IPS-18c (cell line): ENCODE results near the gene ST3GAL3.

ENCODE experiments used
- H3K4me3 ChIP-seq: 2 replicates; pipeline ENCODE4 v1.7.0; 2013; ENCODE audit warnings: low read depth, mild to moderate bottlenecking, low read length, moderate library complexity; ENCODE audit not compliant: insufficient read depth
- H3K9me3 ChIP-seq: one replicate; pipeline ENCODE4 v1.6.1; 2013; ENCODE audit warnings: mild to moderate bottlenecking, low read length, moderate library complexity; ENCODE audit not compliant: control insufficient read depth, insufficient read depth

The ST3GAL3 gene

DNA sequence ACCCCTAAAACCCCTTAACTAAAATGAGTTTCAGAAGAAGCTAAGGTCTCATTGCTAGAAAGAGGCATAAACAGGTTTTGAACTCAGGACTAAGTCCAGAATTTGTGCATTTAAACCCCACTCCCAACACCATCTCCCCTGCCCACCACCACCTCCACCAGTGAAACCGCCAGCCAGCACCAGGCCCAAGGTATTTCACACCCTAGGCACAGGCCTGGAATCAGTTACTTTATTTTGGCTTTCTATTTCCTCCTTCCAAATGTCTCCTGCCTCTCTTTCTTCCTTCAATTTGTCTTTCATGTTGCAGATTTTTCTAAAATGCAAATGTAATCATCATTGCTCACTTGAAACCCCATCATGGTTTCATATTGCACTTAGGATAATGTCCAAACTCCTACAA is 237.5 kb downstream of the ST3GAL3 start:
- peaks cover 2% of the 10 kb centered on the region for H3K9me3 ChIP-seq
- no peak overlapping the region for H3K4me3 ChIP-seq

DNA sequence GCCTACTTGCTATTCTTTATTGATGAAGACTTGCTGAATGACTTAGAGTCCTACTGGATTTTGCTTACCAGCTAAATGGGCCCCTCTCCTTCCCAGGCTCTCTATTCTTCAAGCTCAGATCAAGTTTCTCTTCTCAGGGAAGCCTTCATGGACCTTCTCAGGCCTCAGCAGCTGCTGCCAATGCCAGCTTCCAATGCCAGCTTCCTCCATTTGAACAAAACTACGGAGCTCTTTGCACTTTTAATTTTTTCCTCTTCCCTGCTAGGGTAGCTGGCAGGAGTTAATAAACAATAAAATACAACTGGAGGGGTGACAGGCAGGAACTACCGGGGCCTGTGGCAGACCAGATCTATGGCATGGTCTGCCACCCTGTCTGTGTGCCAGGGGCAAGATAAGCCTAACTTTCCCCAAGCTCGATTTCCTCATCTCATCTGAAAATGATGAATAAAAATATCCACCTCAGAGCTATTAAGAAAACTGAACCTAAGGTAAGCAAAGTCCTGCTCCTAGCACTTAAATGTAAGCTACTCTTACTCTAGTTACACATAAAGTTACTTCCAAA is 238.4 kb downstream of the ST3GAL3 start:
- Histone ChIP-seq H3K9me3 (peaks cover 2% of the 10 kb centered on the region), H3K4me3 (peak overlapping the region; percentile 78; the same call in 1 of the 2 replicates)

DNA sequence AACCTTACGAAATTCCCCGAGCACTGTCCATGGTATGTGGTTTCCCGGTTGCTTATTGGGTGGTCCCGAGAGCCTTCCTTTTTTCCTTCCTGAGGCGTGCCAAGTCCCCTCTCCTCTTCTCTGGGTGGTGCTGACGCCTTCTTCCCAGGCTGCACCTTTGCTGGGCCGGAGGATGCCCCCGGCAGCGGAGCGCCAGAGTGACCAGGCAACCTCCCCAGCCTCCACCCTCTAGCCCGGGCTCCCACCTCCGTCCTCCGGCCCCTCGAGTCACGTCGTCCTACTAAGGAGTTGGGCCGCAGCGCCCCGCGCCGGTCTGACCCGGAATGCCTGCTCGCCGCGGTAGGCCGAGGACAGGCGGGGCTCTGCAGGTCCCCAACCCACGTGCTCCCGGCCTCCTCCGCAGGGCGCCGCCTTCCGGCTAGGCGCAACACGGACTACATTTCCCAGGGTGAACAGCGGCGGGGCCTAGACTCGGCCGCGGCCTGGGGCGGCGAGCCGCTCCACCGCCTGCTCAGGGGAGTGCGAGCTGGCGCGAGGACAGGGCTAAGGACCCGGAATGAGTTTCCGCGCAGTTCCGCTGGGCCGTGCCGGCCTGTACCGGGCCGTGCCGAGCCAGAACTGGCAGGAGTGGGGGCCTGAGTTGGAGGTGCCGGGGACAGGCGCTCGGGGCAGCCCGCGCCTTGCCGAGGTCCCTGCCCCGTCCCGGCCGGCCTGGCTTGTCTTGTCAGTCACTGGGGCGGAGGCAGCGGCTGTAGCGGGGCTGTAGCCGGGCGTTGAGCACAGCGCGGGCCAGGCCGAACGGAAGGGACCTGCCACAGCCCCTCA is 239.1 kb downstream of the ST3GAL3 start, which contains the start of gene IPO13:
IPO13 (plus strand) TSS at position 715 of the 825 bp plus-strand sequence. CDS start 651 bp downstream, outside the sequence.
- H3K4me3 ChIP-seq = peak within 1 kb of the TSS; percentile 78
- H3K9me3 ChIP-seq = peaks cover 2% of the 10 kb centered on the region

DNA sequence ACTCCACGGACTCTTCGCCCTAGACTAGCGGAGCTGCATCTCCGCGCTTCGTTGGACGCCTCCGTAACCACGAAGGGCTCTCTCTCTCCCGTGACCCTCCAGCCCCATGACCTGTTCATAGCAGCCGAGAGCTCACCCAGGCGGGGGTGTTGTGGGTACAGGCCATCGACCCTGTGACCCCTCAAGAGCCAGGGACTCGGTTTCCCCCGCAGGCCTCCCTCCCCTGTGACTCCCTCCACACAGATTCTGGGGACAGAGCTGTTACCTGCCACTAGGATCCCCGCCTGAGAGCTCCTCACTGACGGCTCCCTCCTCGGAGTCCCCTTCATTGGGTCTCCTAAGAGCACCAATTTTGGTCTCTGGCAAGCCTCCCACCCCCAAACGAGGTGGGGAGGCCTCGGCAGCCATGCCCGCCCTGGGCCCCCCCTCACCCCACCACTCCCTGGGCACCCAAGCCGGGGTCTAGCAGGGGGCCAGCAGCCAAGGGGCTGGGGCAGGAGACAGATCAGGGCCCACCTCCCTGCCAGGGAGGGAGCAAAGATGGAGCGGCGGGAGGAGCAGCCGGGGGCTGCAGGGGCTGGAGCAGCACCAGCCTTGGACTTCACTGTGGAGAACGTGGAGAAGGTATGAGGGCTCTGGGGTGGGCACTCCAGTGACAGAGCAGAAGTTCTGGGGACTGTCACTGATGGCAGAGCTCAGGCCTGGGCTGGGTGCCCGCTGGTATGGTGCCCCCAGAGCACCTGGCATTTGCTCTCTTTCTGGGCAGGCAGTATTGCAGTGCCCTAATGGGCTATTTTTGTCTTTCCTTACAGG is 239.9 kb downstream of the ST3GAL3 start:
- H3K9me3 ChIP-seq = peaks cover 2% of the 10 kb centered on the region
- peak overlapping the region; percentile 78 for H3K4me3 ChIP-seq

DNA sequence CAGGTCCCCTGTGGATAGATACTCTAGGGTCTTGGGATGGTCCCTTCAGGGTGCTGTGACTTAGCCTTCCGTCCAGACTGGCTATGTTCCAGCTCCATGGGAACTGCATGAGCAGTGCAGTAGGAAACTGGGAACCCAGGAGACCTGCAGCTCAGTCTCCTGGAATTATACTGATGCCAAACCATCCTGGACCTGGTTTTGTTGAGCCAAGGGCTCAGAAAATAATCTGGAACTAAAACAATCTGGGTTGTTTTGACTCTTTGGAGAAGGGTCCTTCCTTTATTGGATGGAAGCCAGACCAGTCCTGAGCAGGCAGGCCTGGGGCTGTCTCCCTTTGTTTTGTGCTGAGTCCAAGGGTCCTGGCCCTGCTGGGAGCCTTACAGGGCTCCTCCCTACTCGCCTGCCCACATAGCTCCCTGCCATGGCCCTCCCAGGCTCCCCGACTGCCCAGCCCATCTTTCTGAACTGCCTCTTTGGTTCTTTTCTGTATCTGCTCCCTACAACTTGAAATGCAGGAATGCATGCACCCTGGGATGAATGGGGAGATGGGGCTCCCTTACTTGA is 240.6 kb downstream of the ST3GAL3 start:
- Histone ChIP-seq H3K9me3 (peaks cover 2% of the 10 kb centered on the region), H3K4me3 (peak overlapping the region; percentile 78)

DNA sequence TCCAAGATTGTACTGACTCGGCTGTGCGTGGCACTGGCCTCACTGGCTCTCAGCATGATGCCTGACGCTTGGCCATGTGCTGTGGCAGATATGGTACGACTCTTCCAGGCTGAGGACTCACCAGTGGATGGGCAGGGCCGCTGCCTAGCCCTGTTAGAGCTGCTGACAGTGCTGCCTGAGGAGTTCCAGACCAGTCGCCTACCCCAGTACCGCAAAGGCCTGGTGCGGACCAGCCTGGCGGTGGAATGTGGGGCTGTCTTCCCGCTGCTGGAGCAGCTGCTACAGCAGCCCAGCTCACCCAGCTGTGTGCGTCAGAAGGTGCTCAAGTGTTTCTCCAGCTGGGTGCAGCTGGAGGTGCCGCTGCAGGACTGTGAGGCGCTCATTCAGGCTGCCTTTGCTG is 242.3 kb downstream of the ST3GAL3 start:
- Histone ChIP-seq H3K4me3 (no peak overlapping the region), H3K9me3 (peaks cover 2% of the 10 kb centered on the region)

DNA sequence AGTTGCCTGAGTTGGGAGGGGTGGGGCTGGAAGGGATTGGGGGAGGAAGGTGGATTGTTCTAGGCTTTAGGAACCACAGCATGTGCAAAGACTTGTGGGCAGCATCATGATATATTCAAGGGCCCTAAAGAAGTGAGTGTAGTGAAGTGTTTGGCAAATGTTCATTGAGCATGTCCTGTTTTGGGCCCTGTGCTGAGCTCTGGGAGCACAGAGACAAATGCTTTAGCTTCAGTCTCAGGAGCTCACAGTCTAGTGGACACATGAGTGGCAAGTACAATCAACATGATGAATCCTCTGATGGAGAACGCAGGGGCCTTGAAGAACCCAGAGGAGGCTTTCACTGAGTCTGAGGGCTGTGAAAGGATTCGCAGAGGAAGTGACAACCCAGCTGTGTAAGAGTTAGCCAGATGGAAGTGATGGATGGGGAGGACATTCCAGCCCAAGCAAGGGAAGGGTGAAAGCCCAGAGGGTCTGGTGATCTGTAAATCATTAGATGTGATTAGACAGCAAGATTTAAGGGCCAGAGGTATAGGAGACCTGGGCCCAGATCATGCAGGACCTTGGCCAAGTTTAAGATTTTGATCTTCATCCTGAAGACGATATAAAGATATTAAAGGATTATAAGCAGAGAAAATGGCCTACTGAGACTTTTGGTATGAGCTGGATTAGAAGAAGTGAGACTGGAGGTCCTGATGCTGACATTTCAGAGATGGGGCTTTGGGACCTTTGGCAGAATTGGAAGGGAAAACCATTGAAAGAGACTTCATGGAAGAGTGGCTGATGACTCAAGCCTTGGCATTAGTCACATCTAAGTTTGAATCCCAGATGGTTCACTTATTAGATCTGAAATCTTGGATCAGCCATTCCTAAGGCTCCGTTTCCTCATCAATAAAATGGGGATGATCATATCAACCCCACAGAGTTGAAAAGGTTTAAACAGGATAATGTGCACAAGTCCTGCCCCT is 244.0 kb downstream of the ST3GAL3 start:
- Histone ChIP-seq H3K4me3 (no peak overlapping the region), H3K9me3 (no peaks in the 10 kb centered on the region)

DNA sequence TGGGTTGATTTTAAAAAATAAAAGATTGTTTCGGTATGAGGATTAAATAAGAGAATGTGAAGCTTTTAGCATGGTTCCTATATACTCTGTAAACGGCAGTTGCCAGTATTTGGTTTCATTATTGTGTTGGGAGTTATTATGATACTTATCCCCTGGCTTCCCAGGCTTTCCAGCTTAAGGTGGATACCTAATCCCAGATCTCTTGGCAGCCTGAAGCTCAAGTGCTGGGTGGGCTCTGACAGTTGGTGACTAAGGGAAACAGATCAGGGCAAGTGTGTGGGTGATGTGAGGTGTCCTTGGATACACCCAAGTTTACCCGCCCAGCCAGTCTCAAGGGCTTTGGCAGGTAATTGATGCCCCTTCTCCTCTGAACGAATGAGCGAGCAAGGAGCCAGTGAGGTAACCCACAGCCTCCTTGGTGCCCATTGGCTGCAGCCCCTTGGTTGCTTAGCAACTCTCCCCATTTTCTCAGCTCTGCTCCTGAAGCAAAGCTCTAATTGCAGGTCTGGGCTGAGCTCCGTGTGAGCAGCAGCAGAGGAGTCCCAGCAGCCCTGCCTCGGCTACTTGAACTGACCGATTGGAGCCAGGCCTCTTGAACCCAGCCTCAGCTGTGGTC is 245.5 kb downstream of the ST3GAL3 start:
- Histone ChIP-seq H3K4me3 (no peak overlapping the region), H3K9me3 (no peaks in the 10 kb centered on the region)

DNA sequence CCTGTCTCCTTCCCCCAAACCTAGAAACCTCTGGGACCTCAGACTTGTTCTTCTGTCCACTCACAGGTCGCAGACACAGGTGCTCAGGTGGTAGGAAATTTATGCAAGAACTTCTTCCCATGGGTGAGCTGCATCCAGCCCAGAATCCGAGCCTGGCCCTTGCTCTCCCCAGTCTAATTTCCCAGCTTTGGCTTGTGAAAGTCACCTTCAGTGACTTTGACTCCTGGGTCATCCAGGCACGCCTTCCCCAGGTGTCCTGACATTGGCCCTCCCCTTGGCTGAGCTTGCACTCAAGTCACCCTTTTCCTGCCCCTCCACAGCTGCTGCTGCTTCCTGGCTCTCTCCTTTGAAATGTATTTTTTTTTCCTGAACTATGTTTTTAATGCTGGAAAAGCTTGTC is 246.0 kb downstream of the ST3GAL3 start:
- no peaks in the 10 kb centered on the region for H3K9me3 ChIP-seq
- H3K4me3 ChIP-seq = no peak overlapping the region

DNA sequence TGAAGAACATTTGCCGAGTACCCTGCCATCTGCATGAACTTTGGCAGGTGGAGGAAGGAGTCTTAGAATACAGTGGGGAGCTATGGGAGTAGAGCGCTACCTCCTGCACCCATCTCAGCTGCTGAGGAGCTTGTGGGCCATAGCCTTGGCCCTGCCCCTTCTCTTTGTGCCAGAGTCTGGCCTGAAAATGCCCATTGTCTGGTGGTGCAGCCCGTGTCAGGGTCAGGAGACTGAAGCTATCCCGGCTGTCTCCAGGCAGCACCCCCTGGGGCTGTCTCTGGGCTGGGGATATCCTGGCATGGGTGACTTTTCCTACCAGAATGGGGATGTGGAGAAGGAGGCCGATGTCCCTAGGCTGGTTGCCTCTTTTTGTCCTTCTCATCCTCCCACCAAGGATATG is 246.7 kb downstream of the ST3GAL3 start:
- Histone ChIP-seq H3K9me3 (no peaks in the 10 kb centered on the region), H3K4me3 (no peak overlapping the region)

DNA sequence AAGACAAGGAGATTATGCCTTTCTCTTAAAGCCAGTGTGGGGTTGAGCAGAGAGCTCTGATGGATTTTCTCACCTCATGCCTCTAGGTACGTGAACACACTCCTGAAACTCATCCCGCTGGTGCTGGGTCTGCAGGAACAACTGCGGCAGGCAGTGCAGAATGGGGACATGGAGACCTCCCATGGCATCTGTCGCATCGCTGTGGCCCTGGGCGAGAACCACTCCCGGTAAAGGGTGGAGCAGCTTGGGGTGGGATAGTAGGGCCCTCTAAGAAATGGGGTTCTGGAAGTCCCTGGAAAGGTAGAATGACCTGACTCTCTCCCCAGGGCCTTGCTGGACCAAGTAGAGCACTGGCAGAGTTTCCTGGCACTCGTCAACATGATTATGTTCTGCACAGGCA is 248.9 kb downstream of the ST3GAL3 start:
- Histone ChIP-seq H3K4me3 (no peak overlapping the region), H3K9me3 (no peaks in the 10 kb centered on the region)

DNA sequence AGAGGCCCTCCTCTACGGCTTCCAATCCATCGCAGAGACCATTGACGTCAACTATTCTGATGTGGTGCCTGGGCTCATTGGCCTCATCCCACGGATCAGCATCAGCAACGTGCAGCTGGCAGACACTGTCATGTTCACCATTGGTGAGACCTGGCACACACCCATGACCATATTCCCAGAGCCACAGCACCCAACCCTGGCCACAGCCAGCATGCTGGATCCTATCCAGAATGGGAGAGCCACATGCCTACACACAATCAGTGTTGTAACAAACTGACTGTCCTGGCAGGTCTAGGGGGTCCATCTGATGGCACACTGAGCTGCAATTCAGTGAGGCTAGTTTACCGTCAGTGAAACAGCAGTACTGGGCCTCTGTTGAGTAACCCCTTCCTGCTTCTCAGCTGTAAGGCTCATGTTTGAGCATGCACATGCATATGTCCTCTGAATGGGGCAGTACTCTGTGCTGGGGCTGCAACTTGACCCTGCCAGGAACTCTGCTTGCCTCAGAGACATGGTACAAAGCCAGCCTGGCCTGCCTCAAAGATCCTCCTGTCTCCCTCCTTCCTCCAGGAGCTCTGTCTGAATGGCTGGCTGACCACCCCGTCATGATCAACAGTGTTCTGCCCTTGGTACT is 250.2 kb downstream of the ST3GAL3 start:
- H3K4me3 ChIP-seq = no peak overlapping the region
- no peaks in the 10 kb centered on the region for H3K9me3 ChIP-seq

DNA sequence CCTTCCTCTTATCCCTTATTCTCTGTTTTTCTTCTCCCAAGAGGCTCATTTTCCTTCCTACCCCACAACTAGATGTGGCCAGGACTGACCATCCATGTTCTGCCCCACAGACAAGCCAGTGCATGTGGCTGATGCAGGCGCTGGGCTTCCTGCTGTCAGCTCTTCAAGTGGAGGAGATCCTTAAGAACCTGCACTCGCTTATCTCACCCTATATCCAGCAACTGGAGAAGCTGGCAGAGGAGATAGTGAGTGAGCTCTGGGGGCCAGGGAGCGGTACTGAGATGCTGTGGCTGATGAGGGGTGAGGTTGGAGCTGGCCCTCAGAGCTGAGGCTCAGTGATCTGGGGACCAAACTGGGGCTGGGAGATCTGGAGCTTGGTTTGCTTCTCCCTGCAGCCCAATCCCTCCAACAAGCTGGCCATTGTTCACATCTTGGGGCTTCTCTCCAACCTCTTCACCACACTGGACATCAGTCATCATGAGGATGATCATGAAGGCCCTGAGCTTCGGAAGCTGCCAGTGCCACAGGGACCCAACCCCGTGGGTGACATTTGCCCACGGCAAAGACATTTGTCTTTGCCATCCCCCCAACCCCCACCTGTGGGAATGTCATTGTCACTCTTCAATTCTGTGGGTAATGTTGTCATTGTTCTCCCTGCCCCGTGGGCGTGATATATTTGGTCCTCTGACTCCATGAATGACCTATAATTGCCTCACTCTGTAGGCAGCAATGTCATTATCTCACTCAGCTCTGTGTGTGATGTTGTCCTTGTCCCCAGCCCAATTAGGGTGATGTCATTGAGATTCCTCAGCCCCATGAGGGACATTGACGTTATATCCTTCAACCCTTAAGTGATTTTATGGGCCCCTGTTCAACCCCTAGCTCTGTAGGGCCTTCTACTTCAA is 251.3 kb downstream of the ST3GAL3 start:
- Histone ChIP-seq H3K4me3 (no peak overlapping the region), H3K9me3 (no peaks in the 10 kb centered on the region)

DNA sequence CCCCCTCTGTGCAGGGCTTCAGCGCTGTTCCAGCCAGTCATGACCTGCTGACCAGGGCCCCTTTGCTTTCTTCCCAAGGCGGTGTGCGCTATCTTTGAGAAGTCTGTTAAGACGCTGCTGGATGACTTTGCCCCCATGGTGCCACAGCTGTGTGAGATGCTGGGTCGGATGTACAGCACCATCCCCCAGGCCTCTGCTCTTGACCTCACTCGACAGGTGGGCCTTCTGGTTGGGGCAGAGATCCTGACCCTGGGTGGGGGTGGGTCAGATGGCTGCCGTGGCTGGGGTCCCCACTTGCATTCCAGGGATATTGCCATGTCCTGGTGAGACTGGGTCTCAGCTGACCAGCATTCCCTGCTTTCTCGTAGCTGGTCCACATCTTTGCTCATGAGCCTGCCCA is 253.5 kb downstream of the ST3GAL3 start:
- H3K4me3 ChIP-seq = no peak overlapping the region

DNA sequence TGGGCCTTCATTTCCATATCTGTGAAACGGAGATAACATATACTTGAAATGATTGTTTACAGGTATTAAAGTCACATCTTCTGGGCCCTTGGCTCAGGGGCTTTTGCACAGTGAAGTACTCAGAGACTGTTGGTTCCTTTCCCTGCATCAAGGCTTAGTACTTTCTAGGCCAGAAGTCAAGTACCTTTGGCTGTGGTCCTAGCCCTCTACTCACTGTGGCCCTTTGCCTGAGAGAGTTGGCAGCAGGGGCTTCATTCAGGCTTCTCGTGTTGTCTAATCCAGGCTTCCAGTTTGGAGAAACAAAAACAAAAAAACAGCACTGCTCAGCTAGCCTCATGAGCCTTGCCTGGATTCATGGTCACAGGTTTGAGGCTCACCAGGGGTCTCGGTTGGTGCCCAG is 254.4 kb downstream of the ST3GAL3 start:
- no peaks in the 10 kb centered on the region for H3K9me3 ChIP-seq
- H3K4me3 ChIP-seq = no peak overlapping the region

More for the DNA sequence above, 253.5 kb downstream of the ST3GAL3 start:
- no peaks in the 10 kb centered on the region for H3K9me3 ChIP-seq
